Pancreas (tissue), 8 donors: Measurements from ENCODE around the gene MIF. TPM values are rescaled to one million over a fixed set of nuclear protein-coding genes. Genes with fewer than 3 reads are reported as not detected.

Experiments used
- polyA plus RNA-seq, 2 donors: library from polyadenylated mRNA; stranded (reverse); fragments of 200-250 nt; gene quantifications; one replicate each; pipeline ENCODE4 v1.2.3, GENCODE V29; 2013
- total RNA-seq, 6 donors: library from RNA; stranded (reverse); fragmentation: NEBNext Ultra II Directional in 4 of 6; extraction: Animal tissue kit (Norgen Biotek cat#: 25700) in 4 of 6; gene quantifications; one replicate each; pipeline versions ENCODE4 v1.2.1 to v1.2.4, GENCODE V29; 2021 to 2023
- donor health status: healthy with polysubstance abuse.
- donor health status: DM: no; HTN: no; CAD: no; lungs with moderate emphysema.
- donor health status: DM: no; HTN: no; CAD: no.
- donor health status: Bipolar disorder and iron deficiency.
- donor health status: DM: yes; HTN: yes; CAD: no.
- donor health status: DM: no; HTN: no; CAD: no.
- donor health status: DM: no; HTN: no; CAD: no.
- donor health status: DM: yes; HTN: yes; CAD: no.

MIF gene
- total and polyA plus RNA-seq, 8 donors = 128 to 476 (median 227) TPM

Other genes with a start within 250 kb of the MIF start
- under 1 TPM in 2 of 6 donors, not detected in 4; 0.50 to 0.95 TPM for gene RGL4, start 203.4 kb upstream of the MIF start, total RNA-seq
- gene RGL4, start 203.4 kb upstream of the MIF start, polyA plus RNA-seq = under 1 TPM; 0.42 to 0.72 TPM
- gene ZNF70, start 143.3 kb upstream of the MIF start, total RNA-seq = 1 to 10 TPM; 2.2 to 4.3 (median 2.8) TPM
- gene ZNF70, start 143.3 kb upstream of the MIF start, polyA plus RNA-seq = 1 to 10 TPM in 1 of 2 donors, under 1 TPM in 1; 0.77 to 1.4 TPM
- gene VPREB3, start 140.0 kb upstream of the MIF start, total RNA-seq = under 1 TPM in 1 of 6 donors, not detected in 5; 0.78 TPM
- under 1 TPM in 1 of 2 donors, not detected in 1; 0.80 TPM for gene VPREB3, start 140.0 kb upstream of the MIF start, polyA plus RNA-seq
- gene C22orf15, start 131.4 kb upstream of the MIF start, total RNA-seq = not detected
- not detected for gene C22orf15, start 131.4 kb upstream of the MIF start, polyA plus RNA-seq
- 10 to 100 TPM; 30.6 to 75.5 (median 50.6) TPM for gene CHCHD10, start 126.4 kb upstream of the MIF start, total RNA-seq
- 100 to 1,000 TPM in 1 of 2 donors, 10 to 100 TPM in 1; 81.2 to 134 TPM for gene CHCHD10, start 126.4 kb upstream of the MIF start, polyA plus RNA-seq
- gene MMP11, start 121.5 kb upstream of the MIF start, total RNA-seq = 10 to 100 TPM in 1 of 6 donors, 1 to 10 TPM in 1, under 1 TPM in 4; 0.43 to 17.6 (median 0.60) TPM
- 1 to 10 TPM in 1 of 2 donors, under 1 TPM in 1; 0.87 to 1.3 TPM for gene MMP11, start 121.5 kb upstream of the MIF start, polyA plus RNA-seq
- 10 to 100 TPM; 25.2 to 36.8 (median 30.4) TPM for gene SMARCB1, start 107.4 kb upstream of the MIF start, total RNA-seq
- 10 to 100 TPM; 28.2 to 37.1 TPM for gene SMARCB1, start 107.4 kb upstream of the MIF start, polyA plus RNA-seq
- gene DERL3, start 55.4 kb upstream of the MIF start, total RNA-seq = 10 to 100 TPM; 13.0 to 26.5 (median 19.1) TPM
- gene DERL3, start 55.4 kb upstream of the MIF start, polyA plus RNA-seq = 10 to 100 TPM; 19.7 to 26.3 TPM
- gene SLC2A11, start 36.5 kb upstream of the MIF start, total RNA-seq = 10 to 100 TPM; 10.3 to 20.2 (median 14.7) TPM
- gene SLC2A11, start 36.5 kb upstream of the MIF start, polyA plus RNA-seq = 10 to 100 TPM; 19.2 to 21.9 TPM
- 10 to 100 TPM in 2 of 6 donors, 1 to 10 TPM in 4; 4.4 to 12.4 (median 9.7) TPM for gene GSTT2B, start 66.8 kb downstream of the MIF start, total RNA-seq
- gene GSTT2B, start 66.8 kb downstream of the MIF start, polyA plus RNA-seq = 10 to 100 TPM; 16.8 to 59.8 TPM
- 1 to 10 TPM in 5 of 6 donors, under 1 TPM in 1; 0.79 to 4.1 (median 1.7) TPM for gene DDTL, start 72.5 kb downstream of the MIF start, total RNA-seq
- 1 to 10 TPM; 1.4 to 2.8 TPM for gene DDTL, start 72.5 kb downstream of the MIF start, polyA plus RNA-seq
- gene DDT, start 80.1 kb downstream of the MIF start, total RNA-seq = 100 to 1,000 TPM in 3 of 6 donors, 10 to 100 TPM in 3; 77.5 to 188 (median 108) TPM
- 100 to 1,000 TPM; 125 to 204 TPM for gene DDT, start 80.1 kb downstream of the MIF start, polyA plus RNA-seq
- gene GSTT2, start 85.8 kb downstream of the MIF start, total RNA-seq = 1 to 10 TPM in 2 of 6 donors, under 1 TPM in 1, not detected in 3; 0.79 to 1.5 (median 1.2) TPM
- gene GSTT2, start 85.8 kb downstream of the MIF start, polyA plus RNA-seq = 1 to 10 TPM in 1 of 2 donors, under 1 TPM in 1; 0.54 to 1.0 TPM
- gene GSTT4, start 111.1 kb downstream of the MIF start, total RNA-seq = not detected
- gene GSTT4, start 111.1 kb downstream of the MIF start, polyA plus RNA-seq = not detected
- 10 to 100 TPM; 25.1 to 43.4 (median 26.0) TPM for gene CABIN1, start 116.9 kb downstream of the MIF start, total RNA-seq
- 10 to 100 TPM; 46.4 to 58.7 TPM for gene CABIN1, start 116.9 kb downstream of the MIF start, polyA plus RNA-seq